HUES48 (cell line): ENCODE data around the gene NKD1.

Experiments
- H3K27ac ChIP-seq: one replicate; pipeline ENCODE4 v1.7.0; 2013; ENCODE audit warnings: low read depth, low read length, inconsistent platforms
- H3K27me3 ChIP-seq: 2 replicates; pipeline ENCODE4 v1.6.1; 2013; ENCODE audit warnings: mild to moderate bottlenecking, low read length; ENCODE audit not compliant: control insufficient read depth, insufficient read depth
- H3K36me3 ChIP-seq: 2 replicates; pipeline ENCODE4 v1.6.1; 2013; ENCODE audit warnings: low read length; ENCODE audit not compliant: control insufficient read depth, insufficient read depth
- H3K4me1 ChIP-seq: 2 replicates; pipeline ENCODE4 v1.6.1; 2013; ENCODE audit warnings: mild to moderate bottlenecking, low read length; ENCODE audit not compliant: control insufficient read depth, insufficient read depth
- H3K4me3 ChIP-seq: 2 replicates; pipeline ENCODE4 v1.5.1; 2013; ENCODE audit warnings: mild to moderate bottlenecking, low read depth, low read length
- H3K9ac ChIP-seq: 2 replicates; pipeline ENCODE4 v1.6.1; 2013; ENCODE audit warnings: mild to moderate bottlenecking, low read depth, low read length, moderate library complexity
- H3K9me3 ChIP-seq: 2 replicates; pipeline ENCODE4 v1.6.1; 2013; ENCODE audit warnings: low read length; ENCODE audit not compliant: control insufficient read depth, insufficient read depth

The NKD1 gene

GRCh38 chr16:50549561-50549915 is 1.3 kb downstream of the NKD1 start:
- no peak overlapping the region for H3K9ac ChIP-seq
- H3K9me3 ChIP-seq, result no peaks in the 10 kb centered on the region
- H3K4me3 ChIP-seq, result no peak overlapping the region; the same call in 1 of the 2 replicates
- H3K27me3 ChIP-seq, result peaks cover 52% of the 10 kb centered on the region
- H3K27ac ChIP-seq, result no peak overlapping the region
- H3K4me1 ChIP-seq, result peaks cover 3% of the 10 kb centered on the region; the same call in 1 of the 2 replicates
- no peaks in the 10 kb centered on the region for H3K36me3 ChIP-seq

GRCh38 chr16:50550035-50550434 is 1.8 kb downstream of the NKD1 start:
- Histone ChIP-seq H3K9me3 (no peaks in the 10 kb centered on the region), H3K9ac (no peak overlapping the region), H3K27me3 (peaks cover 50% of the 10 kb centered on the region), H3K36me3 (no peaks in the 10 kb centered on the region), H3K4me1 (peaks cover 3% of the 10 kb centered on the region; the same call in 1 of the 2 replicates), H3K27ac (no peak overlapping the region), H3K4me3 (no peak overlapping the region)

- H3K36me3 ChIP-seq, result no peaks in the 10 kb centered on the region
- H3K9me3 ChIP-seq, result no peaks in the 10 kb centered on the region
- H3K9ac ChIP-seq, result no peak overlapping the region
- peaks cover 44% of the 10 kb centered on the region for H3K27me3 ChIP-seq
- H3K4me1 ChIP-seq, result peaks cover 3% of the 10 kb centered on the region; the same call in 1 of the 2 replicates
- H3K4me3 ChIP-seq, result no peak overlapping the region
- no peak overlapping the region for H3K27ac ChIP-seq
Measured at GRCh38 chr16:50550866-50551641, 2.9 kb downstream of the NKD1 start.

- no peak overlapping the region for H3K4me3 ChIP-seq
- H3K9me3 ChIP-seq, result no peaks in the 10 kb centered on the region
- H3K36me3 ChIP-seq, result no peaks in the 10 kb centered on the region
- peaks cover 3% of the 10 kb centered on the region; the same call in 1 of the 2 replicates for H3K4me1 ChIP-seq
- H3K9ac ChIP-seq, result no peak overlapping the region
- H3K27me3 ChIP-seq, result peaks cover 29% of the 10 kb centered on the region
- H3K27ac ChIP-seq, result no peak overlapping the region
Measured at GRCh38 chr16:50552476-50553101, 4.4 kb downstream of the NKD1 start.

GRCh38 chr16:50553182-50553710 is 5.0 kb downstream of the NKD1 start:
- H3K27ac ChIP-seq, result no peak overlapping the region
- H3K9ac ChIP-seq, result no peak overlapping the region
- peaks cover 28% of the 10 kb centered on the region for H3K27me3 ChIP-seq
- no peak overlapping the region for H3K4me3 ChIP-seq
- no peaks in the 10 kb centered on the region for H3K9me3 ChIP-seq
- peaks cover 3% of the 10 kb centered on the region; the same call in 1 of the 2 replicates for H3K4me1 ChIP-seq
- H3K36me3 ChIP-seq, result no peaks in the 10 kb centered on the region

- Histone ChIP-seq H3K4me3 (no peak overlapping the region), H3K36me3 (no peaks in the 10 kb centered on the region), H3K27ac (no peak overlapping the region), H3K9me3 (no peaks in the 10 kb centered on the region), H3K27me3 (peaks cover 25% of the 10 kb centered on the region), H3K9ac (no peak overlapping the region), H3K4me1 (peaks cover 3% of the 10 kb centered on the region; the same call in 1 of the 2 replicates)
Measured at GRCh38 chr16:50553731-50554360, 5.7 kb downstream of the NKD1 start.

GRCh38 chr16:50555269-50555875 is 7.2 kb downstream of the NKD1 start:
- H3K9ac ChIP-seq, result no peak overlapping the region
- H3K36me3 ChIP-seq, result no peaks in the 10 kb centered on the region
- no peak overlapping the region for H3K4me3 ChIP-seq
- peaks cover 3% of the 10 kb centered on the region; the same call in 1 of the 2 replicates for H3K4me1 ChIP-seq
- no peak overlapping the region for H3K27ac ChIP-seq
- H3K27me3 ChIP-seq, result peaks cover 10% of the 10 kb centered on the region
- no peaks in the 10 kb centered on the region for H3K9me3 ChIP-seq

GRCh38 chr16:50555952-50556673 is 7.9 kb downstream of the NKD1 start:
- no peaks in the 10 kb centered on the region for H3K36me3 ChIP-seq
- no peak overlapping the region for H3K9ac ChIP-seq
- no peak overlapping the region for H3K27ac ChIP-seq
- no peaks in the 10 kb centered on the region for H3K4me1 ChIP-seq
- H3K27me3 ChIP-seq, result 0 out of 2 replicates have a peak, but pooled peaks cover 3% of the 10 kb centered on the region
- H3K4me3 ChIP-seq, result no peak overlapping the region
- no peaks in the 10 kb centered on the region for H3K9me3 ChIP-seq

- Histone ChIP-seq H3K9ac (no peak overlapping the region), H3K4me1 (no peaks in the 10 kb centered on the region), H3K36me3 (no peaks in the 10 kb centered on the region), H3K9me3 (no peaks in the 10 kb centered on the region), H3K4me3 (no peak overlapping the region), H3K27ac (no peak overlapping the region), H3K27me3 (no peaks in the 10 kb centered on the region)
Measured at GRCh38 chr16:50557046-50557445, 8.8 kb downstream of the NKD1 start.

GRCh38 chr16:50558913-50559312 is 10.7 kb downstream of the NKD1 start:
- Histone ChIP-seq H3K27ac (no peak overlapping the region), H3K4me1 (no peaks in the 10 kb centered on the region), H3K4me3 (no peak overlapping the region), H3K9ac (no peak overlapping the region), H3K36me3 (no peaks in the 10 kb centered on the region), H3K27me3 (no peaks in the 10 kb centered on the region), H3K9me3 (no peaks in the 10 kb centered on the region)
